ENCODE results near the gene BRD1.

The BRD1 gene

DNA sequence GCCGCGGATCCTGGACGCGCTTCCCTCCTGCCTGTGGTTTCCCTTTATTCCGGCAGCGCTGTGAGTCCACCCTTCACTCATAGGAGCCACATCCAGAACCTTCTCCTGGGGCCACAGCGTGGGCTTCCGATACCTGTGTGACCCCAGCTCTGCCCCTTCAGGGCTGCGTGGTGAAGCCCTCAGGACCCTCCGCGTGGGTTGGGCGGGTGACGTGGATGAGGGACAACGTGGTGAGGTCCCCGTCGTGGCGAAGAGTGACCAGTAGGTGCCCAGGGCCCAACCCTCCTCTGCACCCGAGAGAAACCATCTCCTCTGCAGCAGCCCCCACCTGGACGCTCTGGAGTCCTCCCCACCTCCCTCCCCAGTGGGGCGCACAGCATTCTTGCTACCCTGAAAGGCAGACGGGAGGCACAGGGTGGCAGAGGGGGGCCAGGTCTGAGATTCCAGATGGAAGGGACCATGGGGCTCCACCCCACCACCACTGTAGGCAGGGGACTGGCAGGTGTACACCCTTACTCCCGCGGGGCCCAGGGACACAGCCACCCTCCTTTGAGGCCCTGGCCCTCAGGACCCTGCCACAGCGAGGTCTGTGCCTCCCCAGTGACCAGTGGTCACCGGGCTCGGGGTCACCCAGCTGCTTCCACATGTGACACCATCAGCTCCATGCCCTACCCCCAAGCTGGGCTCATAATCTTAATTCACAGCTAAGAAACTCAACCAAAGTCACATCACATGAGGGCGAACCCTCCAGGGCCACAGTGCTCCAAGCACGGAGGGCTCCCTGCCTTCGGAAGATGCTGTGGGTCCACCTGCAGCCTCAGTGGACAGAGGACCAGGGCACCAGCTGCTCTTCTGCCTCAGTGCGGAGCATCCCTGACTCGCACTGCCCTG, 22.6 kb upstream of the BRD1 start:
- Histone ChIP-seq H3K14ac (ENCODE audit: low read length in 2 of 2) (no peak overlapping the region), H2BK12ac (ENCODE audit: low read length in 2 of 2) (no peak overlapping the region), H2AK5ac (ENCODE audit: low read length, severe bottlenecking) (no peak overlapping the region), H3K4me1 (ENCODE audit: control insufficient read depth, insufficient read depth, low read depth, low read length) (peaks cover 21% of the 10 kb centered on the region), H3K4me3 (ENCODE audit: insufficient read depth in 1 of 2, low read depth in 1 of 2, low read length in 2 of 2) (no peak overlapping the region), H3K4ac (ENCODE audit: low read depth in 1 of 2, low read length in 2 of 2) (no peak overlapping the region), H3K79me1 (replicated peaks; ENCODE audit: low read length, poor library complexity, severe bottlenecking) (no peaks in the 10 kb centered on the region), H3K27ac (ENCODE audit: low read length, poor library complexity, severe bottlenecking) (no peak overlapping the region), H2AFZ (ENCODE audit: low read depth, low read length) (no peak overlapping the region), H3K27me3 (ENCODE audit: control insufficient read depth in 1 of 2, insufficient read depth in 1 of 2, low read length in 2 of 2) (peaks cover 38 to 51% of the 10 kb centered on the region in 2 experiments), H3K9me3 (ENCODE audit: control insufficient read depth, low read length) (no peaks in the 10 kb centered on the region), H3K4me2 (ENCODE audit: low read length, poor library complexity, severe bottlenecking) (peak overlapping the region; percentile 81), H2BK5ac (ENCODE audit: low read depth, low read length, poor library complexity, severe bottlenecking) (no peak overlapping the region), H4K91ac (ENCODE audit: low read length) (no peak overlapping the region), H2BK120ac (ENCODE audit: low read depth, low read length) (no peak overlapping the region), H3K36me3 (ENCODE audit: control insufficient read depth in 1 of 2, insufficient read depth in 2 of 2, low read depth in 1 of 2, low read length in 2 of 2) (no peaks in the 10 kb centered on the region), H3K18ac (ENCODE audit: low read depth in 1 of 2, low read length in 2 of 2) (no peak overlapping the region), H3K9ac (ENCODE audit: low read length) (no peak overlapping the region), H2BK15ac (ENCODE audit: low read depth, poor library complexity, severe bottlenecking) (no peak overlapping the region), H3K23ac (ENCODE audit: low read length in 2 of 2) (peak overlapping the region in 1 of 2 experiments; percentile 34), H4K8ac (ENCODE audit: low read length) (no peak overlapping the region)
- DNase-seq = no peak
- WGBS = 52% methylated on average over 26 of the region's 31 CpGs

DNA sequence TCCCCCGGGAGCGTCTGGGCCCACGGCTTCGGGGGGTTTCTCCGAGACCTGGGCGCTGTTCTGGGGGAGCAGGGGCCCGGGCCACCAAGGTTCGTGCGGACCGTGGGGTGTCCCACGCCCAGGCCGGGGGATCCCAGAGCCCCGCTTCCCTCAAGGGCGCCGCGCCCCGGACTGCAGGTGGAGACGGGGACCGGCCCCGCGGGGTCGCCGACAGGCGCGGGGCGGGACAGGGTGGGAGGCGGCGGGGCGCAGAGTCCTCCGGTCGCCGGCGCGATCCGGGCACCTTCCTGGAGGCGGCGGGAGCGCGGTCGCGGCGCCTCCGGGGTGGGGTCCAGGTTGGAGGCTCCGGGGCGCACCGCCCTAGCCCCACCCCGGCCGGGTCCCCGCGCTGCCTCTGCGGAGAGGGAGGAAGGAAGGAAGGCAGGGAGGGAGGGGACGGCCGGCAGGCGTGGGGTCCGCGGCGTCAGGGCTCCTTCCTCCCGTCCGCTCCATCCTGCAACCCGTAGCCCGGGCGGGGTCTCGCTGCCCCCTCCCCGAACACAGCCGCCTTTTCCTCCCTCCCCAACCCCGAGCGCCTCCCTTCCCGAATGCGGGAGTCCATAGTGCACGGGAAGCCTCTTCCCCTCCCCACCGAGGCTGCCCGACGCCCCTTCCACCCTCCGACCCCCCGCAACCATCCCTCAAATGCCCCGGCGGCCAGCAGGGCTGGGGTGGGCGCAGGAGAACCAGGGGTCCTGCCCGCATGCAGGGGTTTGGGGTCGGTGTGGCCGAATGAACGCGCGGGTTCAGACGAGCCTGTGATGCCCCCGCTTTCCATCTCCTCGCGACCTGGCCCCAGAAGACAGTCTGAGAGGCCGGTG, 21.7 kb upstream of the BRD1 start:
- no peaks in the 10 kb centered on the region for H3K79me1 ChIP-seq (replicated peaks; ENCODE audit: low read length, poor library complexity, severe bottlenecking)
- H4K91ac ChIP-seq (ENCODE audit: low read length) = no peak overlapping the region
- H3K4me2 ChIP-seq (ENCODE audit: low read length, poor library complexity, severe bottlenecking) = peak overlapping the region; percentile 81
- no peak for DNase-seq
- H3K23ac ChIP-seq (ENCODE audit: low read length in 2 of 2) = peak overlapping the region in 1 of 2 experiments; percentile 34
- peaks cover 23% of the 10 kb centered on the region for H3K4me1 ChIP-seq (ENCODE audit: control insufficient read depth, insufficient read depth, low read depth, low read length)
- no peak overlapping the region for H3K27ac ChIP-seq (ENCODE audit: low read length, poor library complexity, severe bottlenecking)
- H3K4ac ChIP-seq (ENCODE audit: low read depth in 1 of 2, low read length in 2 of 2) = no peak overlapping the region
- no peak overlapping the region for H3K18ac ChIP-seq (ENCODE audit: low read depth in 1 of 2, low read length in 2 of 2)
- no peak overlapping the region for H2BK12ac ChIP-seq (ENCODE audit: low read length in 2 of 2)
- H3K27me3 ChIP-seq (ENCODE audit: control insufficient read depth in 1 of 2, insufficient read depth in 1 of 2, low read length in 2 of 2) = peaks cover 47 to 59% of the 10 kb centered on the region in 2 experiments
- H2BK15ac ChIP-seq (ENCODE audit: low read depth, poor library complexity, severe bottlenecking) = no peak overlapping the region
- H3K9me3 ChIP-seq (ENCODE audit: control insufficient read depth, low read length) = no peaks in the 10 kb centered on the region
- no peak overlapping the region for H3K4me3 ChIP-seq (ENCODE audit: insufficient read depth in 1 of 2, low read depth in 1 of 2, low read length in 2 of 2)
- no peak overlapping the region for H3K9ac ChIP-seq (ENCODE audit: low read length)
- no peak overlapping the region for H2AK5ac ChIP-seq (ENCODE audit: low read length, severe bottlenecking)
- WGBS = 8% methylated on average over 43 of the region's 89 CpGs
- H3K14ac ChIP-seq (ENCODE audit: low read length in 2 of 2) = no peak overlapping the region
- no peak overlapping the region for H4K8ac ChIP-seq (ENCODE audit: low read length)
- no peak overlapping the region for H2BK120ac ChIP-seq (ENCODE audit: low read depth, low read length)
- no peak overlapping the region for H2AFZ ChIP-seq (ENCODE audit: low read depth, low read length)
- no peak overlapping the region for H2BK5ac ChIP-seq (ENCODE audit: low read depth, low read length, poor library complexity, severe bottlenecking)
- H3K36me3 ChIP-seq (ENCODE audit: control insufficient read depth in 1 of 2, insufficient read depth in 2 of 2, low read depth in 1 of 2, low read length in 2 of 2) = no peaks in the 10 kb centered on the region

DNA sequence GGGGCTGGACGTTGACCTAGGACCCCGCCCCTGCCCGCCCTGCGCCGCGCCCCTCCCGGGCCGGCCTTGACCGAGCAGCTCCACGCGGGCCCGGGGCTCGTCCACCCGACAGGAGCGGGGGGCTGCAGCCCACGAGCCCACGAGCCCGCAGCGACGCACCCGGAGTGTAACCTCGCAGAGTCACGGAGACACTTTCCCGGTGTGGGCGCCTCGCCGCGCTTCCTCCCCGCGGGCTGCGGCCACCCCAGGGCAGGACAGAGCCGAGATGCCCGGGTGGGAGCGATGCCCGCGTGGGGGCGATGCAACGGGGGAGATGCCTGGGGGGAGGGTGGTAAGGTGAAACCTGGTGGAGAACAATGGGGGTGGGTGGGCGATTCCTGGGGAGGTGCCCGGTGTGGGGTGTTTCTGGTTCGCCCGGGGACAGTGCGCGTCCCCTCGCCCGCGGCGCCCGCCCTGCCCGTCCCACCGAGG, 21.1 kb upstream of the BRD1 start:
- WGBS = 0% methylated on average over 18 of the region's 51 CpGs
- Histone ChIP-seq H2AFZ (ENCODE audit: low read depth, low read length) (no peak overlapping the region), H3K27me3 (ENCODE audit: control insufficient read depth in 1 of 2, insufficient read depth in 1 of 2, low read length in 2 of 2) (peaks cover 50 to 65% of the 10 kb centered on the region in 2 experiments), H4K8ac (ENCODE audit: low read length) (no peak overlapping the region), H4K91ac (ENCODE audit: low read length) (no peak overlapping the region), H3K4ac (ENCODE audit: low read depth in 1 of 2, low read length in 2 of 2) (no peak overlapping the region), H2BK5ac (ENCODE audit: low read depth, low read length, poor library complexity, severe bottlenecking) (no peak overlapping the region), H3K4me2 (ENCODE audit: low read length, poor library complexity, severe bottlenecking) (peak overlapping the region; percentile 96), H3K14ac (ENCODE audit: low read length in 2 of 2) (no peak overlapping the region), H2BK12ac (ENCODE audit: low read length in 2 of 2) (no peak overlapping the region), H3K4me3 (ENCODE audit: insufficient read depth in 1 of 2, low read depth in 1 of 2, low read length in 2 of 2) (peak overlapping the region; percentile 33 to 42), H2BK15ac (ENCODE audit: low read depth, poor library complexity, severe bottlenecking) (no peak overlapping the region), H3K23ac (ENCODE audit: low read length in 2 of 2) (no peak overlapping the region), H3K9ac (ENCODE audit: low read length) (no peak overlapping the region), H3K4me1 (ENCODE audit: control insufficient read depth, insufficient read depth, low read depth, low read length) (peaks cover 23% of the 10 kb centered on the region), H3K27ac (ENCODE audit: low read length, poor library complexity, severe bottlenecking) (no peak overlapping the region), H3K36me3 (ENCODE audit: control insufficient read depth in 1 of 2, insufficient read depth in 2 of 2, low read depth in 1 of 2, low read length in 2 of 2) (no peaks in the 10 kb centered on the region), H2BK120ac (ENCODE audit: low read depth, low read length) (no peak overlapping the region), H3K18ac (ENCODE audit: low read depth in 1 of 2, low read length in 2 of 2) (no peak overlapping the region), H3K9me3 (ENCODE audit: control insufficient read depth, low read length) (no peaks in the 10 kb centered on the region), H3K79me1 (replicated peaks; ENCODE audit: low read length, poor library complexity, severe bottlenecking) (no peaks in the 10 kb centered on the region), H2AK5ac (ENCODE audit: low read length, severe bottlenecking) (no peak overlapping the region)
- no peak for DNase-seq

Measured in mesenchymal stem cell (in vitro differentiated cells and primary cell).